Esophagus squamous epithelium (tissue), 4 donors: ENCODE data around the gene NCBP2L.

Experiments
- CTCF ChIP-seq, 6 experiments: fragments of 450-650 bp in 4 of 6; fragments of 200-600 bp in 2 of 6; sonication (generic) in 2 of 6; IDR thresholded peaks; one replicate each; pipeline ENCODE4 v1.5.1; 2016 to 2019; ENCODE audit warnings: antibody characterized with exemption in 6 of 6, mild to moderate bottlenecking in 4 of 6, moderate library complexity in 4 of 6
- POLR2A ChIP-seq, 4 donors: fragments of 450-650 bp; IDR thresholded peaks; one replicate each; pipeline ENCODE4 v1.6.1; 2017; ENCODE audit warnings: antibody characterized with exemption in 4 of 4, mild to moderate bottlenecking in 4 of 4, moderate library complexity in 3 of 4

DNA sequence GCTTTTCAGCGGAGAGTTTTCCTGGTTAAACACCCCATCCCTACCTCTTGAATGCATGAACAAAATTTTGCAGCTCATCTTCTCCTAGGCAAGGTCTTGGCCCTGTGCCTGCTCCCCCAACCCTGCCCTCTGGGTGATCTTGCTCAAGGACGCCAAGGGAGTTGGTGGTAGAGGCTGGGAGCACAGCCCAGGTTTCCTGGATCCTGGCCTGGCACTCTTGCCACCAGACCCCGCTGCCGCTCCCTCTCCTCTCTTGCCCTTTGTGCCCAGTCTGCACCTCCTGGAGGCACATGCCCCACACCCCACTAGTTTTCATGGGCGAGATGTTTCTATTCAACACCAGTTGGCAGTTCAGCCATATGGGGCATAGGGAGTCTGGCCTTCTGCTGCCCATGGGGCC, 39.3 kb upstream of the NCBP2L start:
- TF ChIP-seq POLR2A (IDR thresholded peaks at IDR 0.05), result no peak
- TF ChIP-seq CTCF (IDR thresholded peaks at IDR 0.05), result no peak
